ENCODE data around the gene TLK2.

The TLK2 gene

GRCh38 chr17:62627904-62628633, 149.4 kb downstream of the TLK2 start:
- no peaks in the 10 kb centered on the region for H3K36me3 ChIP-seq (ENCODE audit: control insufficient read depth, insufficient read depth, low read length)
- no peak for DNase-seq (ENCODE audit: low read depth, low spot score)
- WGBS (ENCODE audit: insufficient coverage, insufficient read length): no CpG with 5 or more reads among the region's 61 CpGs
- no peak overlapping the region for H3K27ac ChIP-seq (ENCODE audit: low read length)
- peaks cover 6% of the 10 kb centered on the region; the same call in 1 of the 2 replicates for H3K4me1 ChIP-seq (ENCODE audit: control insufficient read depth, insufficient read depth, low read length)
- H3K9me3 ChIP-seq (ENCODE audit: control insufficient read depth, insufficient read depth, low read length): no peaks in the 10 kb centered on the region
- H3K4me3 ChIP-seq (ENCODE audit: low read length): peak overlapping the region; percentile 74
- no peaks in the 10 kb centered on the region for H3K27me3 ChIP-seq (ENCODE audit: control insufficient read depth, insufficient read depth, low read length)

GRCh38 chr17:62628831-62629555, 150.4 kb downstream of the TLK2 start:
- Histone ChIP-seq H3K27me3 (ENCODE audit: control insufficient read depth, insufficient read depth, low read length) (no peaks in the 10 kb centered on the region), H3K27ac (ENCODE audit: low read length) (no peak overlapping the region), H3K4me3 (ENCODE audit: low read length) (peak overlapping the region; percentile 74; the same call in 1 of the 2 replicates)

DNA sequence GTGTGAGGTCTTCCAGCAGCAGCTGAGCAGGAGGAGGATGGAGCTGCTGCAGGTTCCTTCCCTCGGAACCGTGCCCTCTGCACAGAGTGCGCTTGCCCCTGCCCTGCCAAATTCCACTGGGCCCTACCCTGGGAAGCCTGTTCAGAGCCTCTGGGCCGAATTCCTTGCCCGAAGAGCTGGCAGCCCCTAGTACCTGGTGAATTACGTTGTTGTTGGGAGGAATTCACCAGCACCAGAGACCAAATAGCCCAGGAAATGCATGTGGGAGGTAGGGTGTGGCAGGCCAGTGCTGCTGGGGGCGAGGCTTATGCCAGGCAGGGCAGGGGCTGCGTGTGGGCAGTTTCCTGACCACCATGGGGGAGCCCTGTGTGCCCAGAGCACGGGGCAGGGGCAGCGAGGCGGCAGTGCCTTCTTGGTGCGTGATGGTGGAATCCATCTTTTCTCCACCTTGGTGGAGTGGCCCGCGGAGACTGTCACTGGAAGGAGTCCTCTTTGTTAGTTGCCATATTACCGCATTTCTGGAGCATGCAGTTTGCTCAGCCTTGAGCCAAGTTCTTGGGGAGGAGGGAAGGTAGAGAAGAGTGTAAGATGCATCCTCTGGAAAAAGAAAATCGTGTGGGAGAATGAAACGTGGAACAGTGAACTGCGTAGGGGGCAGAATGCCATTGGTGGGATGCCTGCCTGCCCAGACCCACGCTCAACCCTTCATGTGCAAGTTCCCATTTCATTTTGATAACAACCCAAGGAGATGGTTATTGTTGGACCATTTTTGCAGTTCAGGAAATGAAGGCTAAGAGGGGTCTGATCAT, 151.1 kb downstream of the TLK2 start:
- H3K4me1 ChIP-seq (ENCODE audit: control insufficient read depth, insufficient read depth, low read length): peaks cover 6% of the 10 kb centered on the region; the same call in 1 of the 2 replicates
- no CpG with 5 or more reads among the region's 19 CpGs for WGBS (ENCODE audit: insufficient coverage, insufficient read length)
- H3K4me3 ChIP-seq (ENCODE audit: low read length): no peak overlapping the region

More at GRCh38 chr17:62628831-62629555, 150.4 kb downstream of the TLK2 start:
- no peak for DNase-seq (ENCODE audit: low read depth, low spot score)
- WGBS (ENCODE audit: insufficient coverage, insufficient read length): no CpG with 5 or more reads among the region's 19 CpGs
- Histone ChIP-seq H3K4me1 (ENCODE audit: control insufficient read depth, insufficient read depth, low read length) (peaks cover 6% of the 10 kb centered on the region; the same call in 1 of the 2 replicates), H3K9me3 (ENCODE audit: control insufficient read depth, insufficient read depth, low read length) (no peaks in the 10 kb centered on the region), H3K36me3 (ENCODE audit: control insufficient read depth, insufficient read depth, low read length) (no peaks in the 10 kb centered on the region)

GRCh38 chr17:62630365-62631085, 151.9 kb downstream of the TLK2 start:
- Histone ChIP-seq H3K36me3 (ENCODE audit: control insufficient read depth, insufficient read depth, low read length) (no peaks in the 10 kb centered on the region), H3K4me1 (ENCODE audit: control insufficient read depth, insufficient read depth, low read length) (peaks cover 6% of the 10 kb centered on the region; the same call in 1 of the 2 replicates), H3K9me3 (ENCODE audit: control insufficient read depth, insufficient read depth, low read length) (no peaks in the 10 kb centered on the region), H3K4me3 (ENCODE audit: low read length) (no peak overlapping the region), H3K27me3 (ENCODE audit: control insufficient read depth, insufficient read depth, low read length) (no peaks in the 10 kb centered on the region), H3K27ac (ENCODE audit: low read length) (no peak overlapping the region)
- no peak for DNase-seq (ENCODE audit: low read depth, low spot score)
- WGBS (ENCODE audit: insufficient coverage, insufficient read length): no CpG with 5 or more reads among the region's 12 CpGs

More for the DNA sequence above, 151.1 kb downstream of the TLK2 start:
- Histone ChIP-seq H3K27me3 (ENCODE audit: control insufficient read depth, insufficient read depth, low read length) (no peaks in the 10 kb centered on the region), H3K36me3 (ENCODE audit: control insufficient read depth, insufficient read depth, low read length) (no peaks in the 10 kb centered on the region), H3K27ac (ENCODE audit: low read length) (no peak overlapping the region), H3K9me3 (ENCODE audit: control insufficient read depth, insufficient read depth, low read length) (no peaks in the 10 kb centered on the region)
- no peak for DNase-seq (ENCODE audit: low read depth, low spot score)

DNA sequence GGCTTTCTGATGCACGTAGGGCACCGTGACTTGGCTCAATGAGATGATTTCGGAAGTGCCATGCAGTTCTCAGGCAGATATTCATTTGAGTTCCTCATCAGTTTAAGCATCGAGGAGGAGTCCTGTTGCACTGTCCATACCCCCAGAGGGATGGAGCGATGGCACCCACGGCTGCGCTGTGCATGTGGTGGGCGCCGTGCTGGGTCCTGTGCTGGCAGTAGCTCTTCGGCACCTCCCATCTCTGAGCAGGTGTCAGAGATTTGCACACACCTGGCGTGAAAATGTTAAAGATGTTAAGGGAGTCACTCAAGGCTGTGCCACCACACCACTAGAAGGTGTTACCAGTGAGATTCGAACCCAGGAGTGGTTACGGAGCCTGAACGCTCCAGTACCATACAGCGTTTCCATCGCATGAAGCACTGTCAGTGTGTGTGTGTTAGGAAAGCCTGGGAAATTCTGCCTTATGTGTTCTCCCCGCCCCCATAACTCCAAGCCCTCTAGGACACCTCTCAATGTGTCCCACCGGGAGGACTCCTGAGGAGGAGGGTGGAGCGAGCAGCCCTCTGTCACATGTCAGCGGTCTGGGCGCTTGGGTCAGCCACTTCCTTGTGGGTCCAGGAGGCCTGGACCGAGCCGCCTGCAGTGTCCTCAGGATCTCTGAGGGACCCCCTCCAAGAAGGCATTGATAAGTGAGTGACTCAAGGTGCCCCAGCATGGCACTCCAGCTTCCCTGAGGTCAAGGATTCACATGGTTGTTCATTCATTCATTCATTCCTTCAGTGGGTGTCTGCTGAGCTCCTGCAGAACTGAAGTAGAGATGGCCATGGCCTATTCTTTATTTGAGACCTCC, 152.7 kb downstream of the TLK2 start:
- H3K4me1 ChIP-seq (ENCODE audit: control insufficient read depth, insufficient read depth, low read length): peaks cover 6% of the 10 kb centered on the region; the same call in 1 of the 2 replicates
- no peaks in the 10 kb centered on the region for H3K36me3 ChIP-seq (ENCODE audit: control insufficient read depth, insufficient read depth, low read length)
- DNase-seq (ENCODE audit: low read depth, low spot score): no peak
- H3K4me3 ChIP-seq (ENCODE audit: low read length): no peak overlapping the region
- no peaks in the 10 kb centered on the region for H3K9me3 ChIP-seq (ENCODE audit: control insufficient read depth, insufficient read depth, low read length)
- no peaks in the 10 kb centered on the region for H3K27me3 ChIP-seq (ENCODE audit: control insufficient read depth, insufficient read depth, low read length)
- H3K27ac ChIP-seq (ENCODE audit: low read length): no peak overlapping the region
- WGBS (ENCODE audit: insufficient coverage, insufficient read length): no CpG with 5 or more reads among the region's 23 CpGs

- Histone ChIP-seq H3K36me3 (ENCODE audit: control insufficient read depth, insufficient read depth, low read length) (no peaks in the 10 kb centered on the region), H3K9me3 (ENCODE audit: control insufficient read depth, insufficient read depth, low read length) (no peaks in the 10 kb centered on the region), H3K27me3 (ENCODE audit: control insufficient read depth, insufficient read depth, low read length) (no peaks in the 10 kb centered on the region), H3K4me1 (ENCODE audit: control insufficient read depth, insufficient read depth, low read length) (peaks cover 6% of the 10 kb centered on the region; the same call in 1 of the 2 replicates), H3K27ac (ENCODE audit: low read length) (no peak overlapping the region), H3K4me3 (ENCODE audit: low read length) (no peak overlapping the region)
- DNase-seq (ENCODE audit: low read depth, low spot score): no peak
- no CpG with 5 or more reads among the region's 27 CpGs for WGBS (ENCODE audit: insufficient coverage, insufficient read length)
Observed at GRCh38 chr17:62631936-62632924, 153.6 kb downstream of the TLK2 start.

DNA sequence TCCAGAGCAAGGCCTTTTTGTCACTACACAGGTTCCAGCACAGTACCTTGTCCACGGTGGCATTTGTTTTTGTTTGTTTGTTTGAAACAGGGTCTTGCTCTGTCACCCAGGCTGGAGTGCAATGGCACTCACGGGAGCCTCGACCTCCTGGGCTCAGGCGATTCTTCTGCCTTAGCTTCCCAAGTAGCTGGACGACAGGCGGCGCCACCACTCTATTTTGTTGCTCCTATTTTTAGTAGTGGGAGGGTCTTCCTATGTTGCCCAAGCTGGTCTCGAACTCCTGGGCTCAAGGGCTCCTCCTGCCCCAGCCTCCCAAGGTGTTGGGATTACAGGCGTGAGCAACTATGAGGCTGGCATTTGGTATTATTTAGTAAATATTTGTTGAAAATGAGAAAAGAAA, 159.2 kb downstream of the TLK2 start:
- DNase-seq (ENCODE audit: low read depth, low spot score): no peak
- WGBS (ENCODE audit: insufficient coverage, insufficient read length): no CpG with 5 or more reads among the region's 9 CpGs
- no peak overlapping the region for H3K4me3 ChIP-seq (ENCODE audit: low read length)
- H3K36me3 ChIP-seq (ENCODE audit: control insufficient read depth, insufficient read depth, low read length): no peaks in the 10 kb centered on the region
- no peaks in the 10 kb centered on the region for H3K9me3 ChIP-seq (ENCODE audit: control insufficient read depth, insufficient read depth, low read length)
- no peaks in the 10 kb centered on the region; the same call in 1 of the 2 replicates for H3K4me1 ChIP-seq (ENCODE audit: control insufficient read depth, insufficient read depth, low read length)
- no peak overlapping the region for H3K27ac ChIP-seq (ENCODE audit: low read length)
- no peaks in the 10 kb centered on the region for H3K27me3 ChIP-seq (ENCODE audit: control insufficient read depth, insufficient read depth, low read length)

DNA sequence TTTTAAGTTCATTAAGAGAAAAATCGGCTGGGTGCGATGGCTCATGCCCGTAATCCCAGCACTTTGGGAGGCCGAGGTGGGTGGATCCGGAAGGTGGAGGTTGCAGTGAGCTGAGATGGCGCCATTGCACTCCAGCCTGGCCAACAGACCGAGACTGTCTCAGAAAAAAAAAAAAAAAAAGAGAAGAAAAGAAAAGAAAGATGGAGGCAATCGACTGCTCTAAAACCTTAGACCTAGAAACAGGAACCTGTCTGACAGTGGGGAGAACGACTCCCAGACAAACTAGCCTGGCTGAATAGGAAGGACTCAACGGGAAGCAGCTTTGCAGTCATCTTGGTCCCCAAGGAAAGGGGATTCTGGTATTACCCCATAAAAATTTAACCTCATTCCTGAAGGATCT, 162.5 kb downstream of the TLK2 start:
- Histone ChIP-seq H3K27me3 (ENCODE audit: control insufficient read depth, insufficient read depth, low read length) (no peaks in the 10 kb centered on the region), H3K4me3 (ENCODE audit: low read length) (no peak overlapping the region), H3K27ac (ENCODE audit: low read length) (no peak overlapping the region), H3K4me1 (ENCODE audit: control insufficient read depth, insufficient read depth, low read length) (no peaks in the 10 kb centered on the region; the same call in 1 of the 2 replicates), H3K36me3 (ENCODE audit: control insufficient read depth, insufficient read depth, low read length) (no peaks in the 10 kb centered on the region), H3K9me3 (ENCODE audit: control insufficient read depth, insufficient read depth, low read length) (no peaks in the 10 kb centered on the region)
- DNase-seq (ENCODE audit: low read depth, low spot score): no peak
- WGBS (ENCODE audit: insufficient coverage, insufficient read length): no CpG with 5 or more reads among the region's 10 CpGs
